ENCODE data around the gene PPTC7.

- TF ChIP-seq CTCF (conservative IDR thresholded peaks at IDR 0.05; ENCODE audit: low read depth, low read length) (no peak), POLR2A (IDR thresholded peaks at IDR 0.05; ENCODE audit: low read depth, low read length) (no peak), MXI1 (IDR thresholded peaks at IDR 0.05; ENCODE audit: borderline replicate concordance, low read depth, low read length) (no peak), MAFK (IDR thresholded peaks at IDR 0.05; ENCODE audit: low read depth, low read length) (no peak), SMC3 (IDR thresholded peaks at IDR 0.05; ENCODE audit: low read depth, low read length) (no peak), USF2 (IDR thresholded peaks at IDR 0.05; ENCODE audit: low read depth, low read length) (no peak), BHLHE40 (IDR thresholded peaks at IDR 0.05; ENCODE audit: low read depth, low read length) (no peak), CHD1 (IDR thresholded peaks at IDR 0.05; ENCODE audit: low read depth, low read length) (no peak), ELK1 (IDR thresholded peaks at IDR 0.05; ENCODE audit: borderline replicate concordance, low read depth, low read length) (no peak), CEBPB (IDR thresholded peaks at IDR 0.05; ENCODE audit: low read depth, low read length) (no peak), RAD21 (IDR thresholded peaks at IDR 0.05; ENCODE audit: low read length) (no peak), MAZ (IDR thresholded peaks at IDR 0.05; ENCODE audit: borderline replicate concordance, low read depth, low read length) (no peak)
Observed at GRCh38 chr12:110622582-110622981, 39.5 kb upstream of the PPTC7 start.
